Astrocyte of the cerebellum (primary cell): Measurements from ENCODE around the gene AP3D1.
"Not testable (repeated sequence)": the region's sequence is repeated elsewhere in the genome, so short reads cannot be mapped to it uniquely, and the experiment has no call there.

ENCODE experiments used
- DNase-seq: peaks from one replicate; pipeline ENCODE4 v3.0.0-alpha.2; 2011; ENCODE audit warnings: low read depth
- H3K4me3 ChIP-seq: 2 replicates; pipeline ENCODE4 v1.5.1; 2011; ENCODE audit warnings: mild to moderate bottlenecking, low read depth, low read length, moderate library complexity
- CTCF ChIP-seq: IDR thresholded peaks from 2 replicates; pipeline ENCODE4 v1.5.1; 2012; ENCODE audit warnings: low read length, low read depth, moderate library complexity, mild to moderate bottlenecking; ENCODE audit errors: missing control alignments
- in situ Hi-C: cut with HindIII; loops from 2 replicates; pipeline ENCODE4 v1.10.0; 2017; ENCODE audit warnings: low sequenced_read_pairs

The AP3D1 gene

GRCh38 chr19:2151339-2152229 lies at the start of gene AP3D1:
AP3D1 (minus strand) TSS chr19:2151566; CDS start chr19:2151334, 232 bp downstream.
- no peak for TF ChIP-seq CTCF
- peak within 1 kb of the TSS; percentile 70 for H3K4me3 ChIP-seq
- DNase-seq, result peak; percentile 100
- in situ Hi-C loops, result no loop called here

GRCh38 chr19:2200624-2201294 lies 49.4 kb upstream of the AP3D1 start:
- H3K4me3 ChIP-seq, DNase-seq, in situ Hi-C loops: not testable (repeated sequence)

DNA sequence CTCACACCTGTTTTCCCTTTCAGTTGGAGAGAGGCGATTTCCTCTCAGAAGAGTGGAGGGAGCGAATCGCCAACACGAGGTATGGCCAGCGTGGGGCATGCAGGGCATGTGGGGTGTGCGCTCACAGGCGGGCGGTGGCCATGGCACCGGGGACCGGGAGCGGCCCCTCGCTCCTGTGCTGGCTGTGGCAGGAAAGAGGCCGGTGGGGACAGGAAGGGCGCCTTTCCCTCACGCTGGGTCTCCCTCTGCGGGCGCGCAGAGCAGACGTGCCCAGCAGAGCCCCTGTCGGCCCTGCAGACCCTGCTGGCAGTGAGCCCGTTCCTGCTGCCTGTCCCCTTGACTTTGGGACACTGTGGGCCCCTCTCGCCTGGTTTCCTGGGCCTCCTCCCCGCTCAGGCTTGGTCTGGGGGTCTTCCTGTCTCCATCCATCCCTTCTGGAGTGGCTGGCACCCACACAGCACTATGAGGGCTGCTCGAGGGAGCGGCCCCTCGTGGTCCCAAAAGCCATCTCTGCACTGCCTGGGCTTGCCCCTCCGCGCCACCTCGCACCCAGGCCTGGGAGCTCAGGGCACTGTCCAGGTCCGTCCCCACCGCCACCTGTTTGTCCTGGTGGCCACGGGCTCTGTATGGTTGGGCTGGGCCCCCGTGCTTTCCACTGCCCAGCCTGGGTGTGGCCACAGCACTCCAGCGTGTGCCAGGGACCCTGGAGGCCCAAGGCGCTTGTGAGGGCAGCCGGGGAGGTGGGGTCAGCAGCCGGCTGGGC lies 48.7 kb upstream of the AP3D1 start:
- in situ Hi-C loops, result no loop called here
- no peak for TF ChIP-seq CTCF
- no peak overlapping the region for H3K4me3 ChIP-seq
- DNase-seq, result no peak

DNA sequence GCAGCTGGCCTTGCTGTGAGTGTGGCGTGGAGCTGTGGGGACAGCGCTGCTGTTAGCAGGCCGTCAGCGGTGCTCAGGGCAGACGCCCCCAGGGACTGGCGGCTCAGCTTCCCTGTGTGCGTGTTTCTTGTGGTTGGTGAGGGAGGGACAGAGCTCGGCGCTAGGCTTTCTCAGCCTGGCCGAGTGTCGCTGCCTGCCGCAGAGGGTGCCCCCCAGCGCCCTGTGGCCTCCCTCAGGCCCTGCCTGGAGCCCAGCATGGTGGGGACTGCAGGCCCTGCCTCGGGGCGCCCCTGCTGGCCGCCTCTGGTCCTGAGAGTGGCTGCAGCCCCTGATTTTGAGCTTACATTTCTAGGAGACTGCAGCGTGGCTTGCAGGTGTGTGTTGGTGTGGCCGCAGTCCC lies 47.8 kb upstream of the AP3D1 start:
- no peak overlapping the region for H3K4me3 ChIP-seq
- in situ Hi-C loops, result no loop called here
- DNase-seq, result no peak
- peak; percentile 49 for TF ChIP-seq CTCF

- no peak for DNase-seq
- H3K4me3 ChIP-seq, result no peak overlapping the region
- in situ Hi-C loops, result no loop called here
- TF ChIP-seq CTCF, result no peak
Observed at GRCh38 chr19:2198317-2198716, 47.0 kb upstream of the AP3D1 start.

- no peak overlapping the region for H3K4me3 ChIP-seq
- in situ Hi-C loops, result no loop called here
- no peak for TF ChIP-seq CTCF
- DNase-seq, result no peak
Observed at GRCh38 chr19:2197270-2197669, 45.9 kb upstream of the AP3D1 start.
